Endothelial cell of umbilical vein (primary cell): ENCODE results near the gene MAP3K21.

ENCODE experiments used
- POLR2A ChIP-seq: IDR thresholded peaks from 2 replicates; pipeline ENCODE4 v1.6.1; 2012; ENCODE audit warnings: low read depth, mild to moderate bottlenecking, control low read depth, low read length
- TF ChIP-seq, protein P1 (sequence below), 2 donors: IDR thresholded peaks; 1 replicate in 1 of 2; 2 replicates in 1 of 2; pipeline ENCODE4 v1.5.1; 2011; ENCODE audit warnings: low read length in 2 of 2, mild to moderate bottlenecking in 2 of 2, moderate library complexity in 2 of 2, control low read depth in 1 of 2, inconsistent platforms in 1 of 2, low read depth in 1 of 2; ENCODE audit not compliant: insufficient read depth in 1 of 2; ENCODE audit errors: extremely low read depth in 1 of 2

DNA sequence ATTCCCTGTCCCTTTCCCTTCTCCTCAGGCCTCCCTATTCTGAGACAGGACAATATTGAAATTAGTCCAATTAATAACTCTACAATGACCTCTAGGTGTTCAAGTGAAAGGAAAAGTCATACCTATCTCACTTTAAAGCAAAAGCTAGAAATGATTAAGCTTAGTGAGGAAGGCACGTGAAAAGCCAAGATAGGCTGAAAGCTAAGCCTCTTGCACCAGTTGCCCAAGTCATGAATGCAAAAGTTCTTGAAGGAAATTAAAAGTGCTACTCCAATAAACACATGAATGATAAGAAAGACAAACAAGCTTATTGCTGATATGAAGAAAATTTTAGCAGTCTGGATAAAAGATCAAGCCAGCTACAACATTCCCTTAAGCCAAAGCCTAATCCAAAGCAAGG lies 3.8 kb upstream of the MAP3K21 start:
- TF ChIP-seq, protein P1, sequence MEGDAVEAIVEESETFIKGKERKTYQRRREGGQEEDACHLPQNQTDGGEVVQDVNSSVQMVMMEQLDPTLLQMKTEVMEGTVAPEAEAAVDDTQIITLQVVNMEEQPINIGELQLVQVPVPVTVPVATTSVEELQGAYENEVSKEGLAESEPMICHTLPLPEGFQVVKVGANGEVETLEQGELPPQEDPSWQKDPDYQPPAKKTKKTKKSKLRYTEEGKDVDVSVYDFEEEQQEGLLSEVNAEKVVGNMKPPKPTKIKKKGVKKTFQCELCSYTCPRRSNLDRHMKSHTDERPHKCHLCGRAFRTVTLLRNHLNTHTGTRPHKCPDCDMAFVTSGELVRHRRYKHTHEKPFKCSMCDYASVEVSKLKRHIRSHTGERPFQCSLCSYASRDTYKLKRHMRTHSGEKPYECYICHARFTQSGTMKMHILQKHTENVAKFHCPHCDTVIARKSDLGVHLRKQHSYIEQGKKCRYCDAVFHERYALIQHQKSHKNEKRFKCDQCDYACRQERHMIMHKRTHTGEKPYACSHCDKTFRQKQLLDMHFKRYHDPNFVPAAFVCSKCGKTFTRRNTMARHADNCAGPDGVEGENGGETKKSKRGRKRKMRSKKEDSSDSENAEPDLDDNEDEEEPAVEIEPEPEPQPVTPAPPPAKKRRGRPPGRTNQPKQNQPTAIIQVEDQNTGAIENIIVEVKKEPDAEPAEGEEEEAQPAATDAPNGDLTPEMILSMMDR (IDR thresholded peaks at IDR 0.05; ENCODE audit: extremely low read depth in 1 of 2, insufficient read depth in 1 of 2, low read depth in 1 of 2, low read length in 2 of 2), result no peak
- TF ChIP-seq POLR2A, result no peak
